ENCODE measurements around the gene SFTPD. TPM values are rescaled to one million over a fixed set of nuclear protein-coding genes. Genes with fewer than 3 reads are reported as not detected.
"Not testable (repeated sequence)": the region's sequence is repeated elsewhere in the genome, so short reads cannot be mapped to it uniquely, and the experiment has no call there.

SFTPD gene
- total RNA-seq, 1 experiment from 2014 or later: 0.39 TPM

- peaks cover 19% of the 10 kb centered on the region for H3K27me3 Mint-ChIP-seq (ENCODE audit: insufficient read depth, unreplicated experiment)
- BruUV-seq (replicated peaks); H3K4me3 ChIP-seq (ENCODE audit: low read depth, low read length); H3K36me3 Mint-ChIP-seq (ENCODE audit: insufficient read depth, unreplicated experiment); H3K4me1 Mint-ChIP-seq (ENCODE audit: low read depth, unreplicated experiment); DNase-seq; H3K27ac Mint-ChIP-seq (ENCODE audit: unreplicated experiment); H3K9me3 Mint-ChIP-seq (ENCODE audit: unreplicated experiment); H3K4me3 Mint-ChIP-seq (ENCODE audit: unreplicated experiment); H3K4me1 ChIP-seq; H3K27me3 ChIP-seq (replicated peaks; ENCODE audit: control insufficient read depth, insufficient read depth, low read length); POLR2A ChIA-PET; H3K36me3 ChIP-seq (ENCODE audit: control insufficient read depth, insufficient read depth, low read length); H3K9me3 ChIP-seq: not testable (repeated sequence)
- CTCF ChIA-PET: interaction anchor here (1.3 to 1.4 kb wide), 2 partner anchors 115 to 130 kb away, joined by 4 to 6 read pairs; no protein-coding TSS in a partner anchor
- peak; percentile 10 to 29 for TF ChIP-seq CTCF (IDR thresholded peaks at IDR 0.05; ENCODE audit: insufficient read depth in 1 of 2, low read depth in 1 of 2, low read length in 1 of 2, severe bottlenecking in 1 of 2, unreplicated experiment in 1 of 2)
- intact Hi-C loops (cut with micrococcal nuclease; ENCODE audit: unreplicated experiment): loop anchor here (1.0 kb wide), 1 partner anchor 133 kb away; no protein-coding TSS in a partner anchor
Observed at GRCh38 chr10:79914512-79914911, 34.4 kb downstream of the SFTPD start.

- no TSS peak for BruUV-seq (replicated peaks)
- no peaks in the 10 kb centered on the region for H3K4me1 ChIP-seq
- intact Hi-C loops (cut with micrococcal nuclease; ENCODE audit: unreplicated experiment): no loop called here
- POLR2A ChIA-PET: no interaction called here
- Mint-ChIP-seq H3K36me3 (ENCODE audit: insufficient read depth, unreplicated experiment) (no peaks in the 10 kb centered on the region), H3K4me3 (ENCODE audit: unreplicated experiment) (no peak overlapping the region), H3K9me3 (ENCODE audit: unreplicated experiment) (no peaks in the 10 kb centered on the region), H3K27me3 (ENCODE audit: insufficient read depth, unreplicated experiment) (peaks cover 21% of the 10 kb centered on the region), H3K4me1 (ENCODE audit: low read depth, unreplicated experiment) (peaks cover 7% of the 10 kb centered on the region), H3K27ac (ENCODE audit: unreplicated experiment) (no peak overlapping the region)
- CTCF ChIA-PET: interaction anchor here (0.6 kb wide), 1 partner anchor 118 kb away, joined by 3 read pairs; no protein-coding TSS in a partner anchor
- no peak for TF ChIP-seq CTCF (IDR thresholded peaks at IDR 0.05; ENCODE audit: insufficient read depth in 1 of 2, low read depth in 1 of 2, low read length in 1 of 2, severe bottlenecking in 1 of 2, unreplicated experiment in 1 of 2)
- no peaks in the 10 kb centered on the region for H3K36me3 ChIP-seq (ENCODE audit: control insufficient read depth, insufficient read depth, low read length)
- no peak for DNase-seq
- H3K9me3 ChIP-seq: no peaks in the 10 kb centered on the region
- no peak overlapping the region for H3K4me3 ChIP-seq (ENCODE audit: low read depth, low read length)
- H3K27me3 ChIP-seq (replicated peaks; ENCODE audit: control insufficient read depth, insufficient read depth, low read length): no peaks in the 10 kb centered on the region
Observed at GRCh38 chr10:79910836-79911235, 38.1 kb downstream of the SFTPD start.

- H3K4me3 ChIP-seq (ENCODE audit: low read depth, low read length): no peak overlapping the region
- H3K9me3 ChIP-seq: no peaks in the 10 kb centered on the region
- CTCF ChIA-PET: interaction anchor here (0.6 kb wide), 2 partner anchors 119 to 415 kb away, joined by 3 to 5 read pairs; no protein-coding TSS in a partner anchor
- H3K27me3 Mint-ChIP-seq (ENCODE audit: insufficient read depth, unreplicated experiment): peaks cover 19% of the 10 kb centered on the region
- POLR2A ChIA-PET: no interaction called here
- no peaks in the 10 kb centered on the region for H3K36me3 ChIP-seq (ENCODE audit: control insufficient read depth, insufficient read depth, low read length)
- peaks cover 3% of the 10 kb centered on the region for H3K4me1 Mint-ChIP-seq (ENCODE audit: low read depth, unreplicated experiment)
- BruUV-seq (replicated peaks): no TSS peak
- intact Hi-C loops (cut with micrococcal nuclease; ENCODE audit: unreplicated experiment): no loop called here
- H3K36me3 Mint-ChIP-seq (ENCODE audit: insufficient read depth, unreplicated experiment): no peaks in the 10 kb centered on the region
- no peak overlapping the region for H3K27ac Mint-ChIP-seq (ENCODE audit: unreplicated experiment)
- no peak overlapping the region for H3K4me3 Mint-ChIP-seq (ENCODE audit: unreplicated experiment)
- H3K9me3 Mint-ChIP-seq (ENCODE audit: unreplicated experiment): no peaks in the 10 kb centered on the region
- TF ChIP-seq CTCF (IDR thresholded peaks at IDR 0.05; ENCODE audit: insufficient read depth in 1 of 2, low read depth in 1 of 2, low read length in 1 of 2, severe bottlenecking in 1 of 2, unreplicated experiment in 1 of 2): no peak
- H3K27me3 ChIP-seq (replicated peaks; ENCODE audit: control insufficient read depth, insufficient read depth, low read length): no peaks in the 10 kb centered on the region
- DNase-seq: no peak
- no peaks in the 10 kb centered on the region for H3K4me1 ChIP-seq
Observed at GRCh38 chr10:79910344-79910743, 38.6 kb downstream of the SFTPD start.

Measured in Caco-2 (cell line).